Right lobe of liver (tissue), 6 donors: ENCODE data around the gene BRICD5. TPM values are rescaled to one million over a fixed set of nuclear protein-coding genes. Genes with fewer than 3 reads are reported as not detected.

Source experiments
- ATAC-seq, 4 donors: fragments of 200-7000 bp; cut with Tn5 transposase; one replicate each; pipeline ENCODE4 v1.9.1; 2020; ENCODE audit warnings: mild to moderate bottlenecking in 4 of 4, moderate library complexity in 4 of 4
- DNase-seq, 3 donors: peaks; one replicate each; pipeline ENCODE4 v3.0.0-alpha.2; 2020
- H3K27ac ChIP-seq, 3 donors: fragments of 200-600 bp; one replicate each; pipeline ENCODE4 v1.8.0; 2022
- H3K27me3 ChIP-seq, 2 donors: fragments of 200-600 bp; one replicate each; pipeline ENCODE4 v1.8.0; 2022
- H3K36me3 ChIP-seq, 4 donors: fragments of 200-600 bp; sonication (generic) in 1 of 4; one replicate each; pipeline versions ENCODE4 v1.5.1 to v1.8.0; 2017 to 2022; ENCODE audit warnings: control low read depth in 1 of 4
- H3K4me1 ChIP-seq, 4 donors: fragments of 200-600 bp; sonication (generic) in 1 of 4; one replicate each; pipeline versions ENCODE4 v1.5.1 to v1.8.0; 2017 to 2022; ENCODE audit warnings: control low read depth in 1 of 4
- H3K4me3 ChIP-seq, 3 donors: fragments of 200-600 bp; one replicate each; pipeline ENCODE4 v1.8.0; 2022
- H3K9me3 ChIP-seq, 4 donors: fragments of 200-600 bp; sonication (generic) in 1 of 4; one replicate each; pipeline versions ENCODE4 v1.5.1 to v1.8.0; 2017 to 2022; ENCODE audit warnings: control low read depth in 1 of 4
- POLR2A ChIP-seq: fragments of 450-650 bp; IDR thresholded peaks from one replicate; pipeline ENCODE4 v1.6.1; 2017; ENCODE audit warnings: antibody characterized with exemption, mild to moderate bottlenecking
- WGBS: methylation state at CpG from one replicate; pipeline ENCODE4 v1.1.6; 2018; ENCODE audit warnings: low coverage, low lambda C conversion rate; ENCODE audit not compliant: insufficient coverage; ENCODE audit errors: missing lambda C conversion rate; 5-methylcytosine and 5-hydroxymethylcytosine counted together
- intact Hi-C, 2 donors: fragments of 100-400 bp; cut with DNase I; formaldehyde crosslinking; loops; one replicate each; pipeline versions ENCODE4 v1.11.2 to v1.14.1; 2022
- total RNA-seq, 6 experiments: library from RNA; depleted of rRNA in 2 of 6; stranded (reverse); fragments of >200 nt in 2 of 6; fragmentation: NEBNext Ultra II Directional in 3 of 6; extraction: Animal tissue kit (Norgen Biotek cat#: 25700) in 3 of 6; gene quantifications; one replicate each; pipeline versions ENCODE4 v1.1.0 to v1.2.4, GENCODE V29; 2016 to 2023
- TF ChIP-seq, protein P1 (sequence below), 4 donors: fragments of 200-600 bp in 3 of 4; fragments of 450-650 bp in 1 of 4; IDR thresholded peaks; one replicate each; pipeline versions ENCODE4 v1.5.1 to v1.8.0; 2016 to 2022; ENCODE audit warnings: antibody characterized with exemption in 4 of 4, mild to moderate bottlenecking in 2 of 4
- donor health status: DM: no; HTN: yes; CAD: no.
- donor health status: DM: no; HTN: no; CAD: no.
- donor health status: DM: no; HTN: no; CAD: no.
- donor health status: DM: no; HTN: yes; CAD: no.
- donor health status: DM: no; HTN: yes; CAD: no.

BRICD5 gene
- total RNA-seq, 6 experiments from 2014 or later: 0.74 to 3.7 (median 2.0) TPM

DNA sequence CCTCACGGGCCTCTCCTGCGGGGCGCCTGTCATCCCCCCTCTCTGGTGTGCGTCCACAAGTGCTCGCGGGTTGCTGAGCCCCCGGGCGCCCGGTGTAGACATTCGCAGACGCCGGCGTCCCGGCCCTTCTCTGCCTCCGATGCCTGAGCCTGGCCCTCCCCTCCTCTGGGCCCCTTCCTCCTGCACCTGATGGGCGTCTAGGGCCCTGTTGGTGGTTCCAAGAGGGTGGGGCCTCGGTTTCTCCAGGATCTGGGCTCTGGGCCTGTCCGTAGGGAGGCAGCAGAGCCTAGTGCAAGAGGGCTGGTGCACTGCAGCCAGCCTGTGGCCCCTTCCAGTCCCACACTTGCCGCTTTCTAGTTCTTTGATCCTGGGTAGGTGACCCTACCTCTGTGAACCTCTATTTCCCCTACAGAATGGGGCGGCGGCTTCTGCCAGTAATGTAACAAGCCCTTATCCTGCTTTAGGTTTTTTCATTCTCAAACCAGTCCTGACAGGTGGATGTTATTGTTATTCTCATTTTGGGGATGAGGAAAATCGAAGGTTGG is 13.4 kb upstream of the BRICD5 start:
- DNase-seq: peak; percentile 63 to 75 (median 72)
- intact Hi-C loops: no loop called here
- peak; percentile 43 to 67 (median 60) for ATAC-seq
- Histone ChIP-seq H3K36me3 (peaks cover 0 to 9% (median 0%) of the 10 kb centered on the region in 4 donors), H3K27me3 (no peaks in the 10 kb centered on the region), H3K9me3 (no peaks in the 10 kb centered on the region), H3K4me3 (peak overlapping the region; percentile 97 to 99 (median 98)), H3K27ac (peak overlapping the region; percentile 68 to 86 (median 75)), H3K4me1 (peaks cover 0 to 29% (median 15%) of the 10 kb centered on the region in 4 donors)
- no peak for TF ChIP-seq POLR2A
- TF ChIP-seq, protein P1, sequence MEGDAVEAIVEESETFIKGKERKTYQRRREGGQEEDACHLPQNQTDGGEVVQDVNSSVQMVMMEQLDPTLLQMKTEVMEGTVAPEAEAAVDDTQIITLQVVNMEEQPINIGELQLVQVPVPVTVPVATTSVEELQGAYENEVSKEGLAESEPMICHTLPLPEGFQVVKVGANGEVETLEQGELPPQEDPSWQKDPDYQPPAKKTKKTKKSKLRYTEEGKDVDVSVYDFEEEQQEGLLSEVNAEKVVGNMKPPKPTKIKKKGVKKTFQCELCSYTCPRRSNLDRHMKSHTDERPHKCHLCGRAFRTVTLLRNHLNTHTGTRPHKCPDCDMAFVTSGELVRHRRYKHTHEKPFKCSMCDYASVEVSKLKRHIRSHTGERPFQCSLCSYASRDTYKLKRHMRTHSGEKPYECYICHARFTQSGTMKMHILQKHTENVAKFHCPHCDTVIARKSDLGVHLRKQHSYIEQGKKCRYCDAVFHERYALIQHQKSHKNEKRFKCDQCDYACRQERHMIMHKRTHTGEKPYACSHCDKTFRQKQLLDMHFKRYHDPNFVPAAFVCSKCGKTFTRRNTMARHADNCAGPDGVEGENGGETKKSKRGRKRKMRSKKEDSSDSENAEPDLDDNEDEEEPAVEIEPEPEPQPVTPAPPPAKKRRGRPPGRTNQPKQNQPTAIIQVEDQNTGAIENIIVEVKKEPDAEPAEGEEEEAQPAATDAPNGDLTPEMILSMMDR (IDR thresholded peaks at IDR 0.05): peak in 3 of 4 donors; percentile 19 to 44 (median 22)
- 30% methylated on average over 4 of the region's 22 CpGs for WGBS

DNA sequence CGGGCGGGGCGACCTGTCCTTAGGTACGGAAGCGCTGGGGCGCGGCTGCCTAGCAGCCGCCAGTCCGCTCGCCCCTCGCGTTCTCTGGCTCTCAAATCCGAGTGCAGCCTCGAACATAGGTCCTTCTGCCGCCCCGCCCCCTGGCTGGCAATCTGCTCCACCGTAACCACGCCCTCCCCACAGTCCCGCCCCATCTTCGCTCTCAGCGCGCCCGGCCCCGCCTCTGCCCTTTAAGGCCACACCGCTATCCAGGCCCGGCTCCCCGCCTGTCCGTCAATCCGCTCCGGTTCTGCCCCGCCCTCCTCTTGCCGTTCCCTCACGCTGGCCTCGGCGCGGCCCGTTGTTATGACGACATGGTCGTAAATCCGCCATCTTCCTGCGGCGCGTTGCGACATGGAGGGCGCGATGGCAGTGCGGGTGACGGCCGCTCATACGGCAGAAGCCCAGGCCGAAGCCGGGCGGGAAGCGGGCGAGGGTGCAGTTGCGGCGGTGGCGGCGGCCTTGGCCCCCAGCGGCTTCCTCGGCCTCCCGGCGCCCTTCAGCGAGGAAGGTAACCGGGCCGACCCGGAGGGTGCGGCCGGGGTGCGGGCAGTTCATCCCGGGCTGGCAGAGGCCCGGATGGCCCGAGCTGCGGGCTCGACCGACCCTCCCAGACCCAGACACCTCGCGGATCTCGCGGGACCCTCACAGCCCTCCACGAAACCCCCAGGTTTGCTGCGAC is 12.7 kb upstream of the BRICD5 start, which contains the start of gene E4F1:
TSS of gene E4F1 (plus strand) at position 371 of the 721 bp plus-strand sequence. CDS start at position 394, 23 bp downstream.
- peak; percentile 100 for DNase-seq
- peak; percentile 91 for TF ChIP-seq POLR2A
- TF ChIP-seq, protein P1 (IDR thresholded peaks at IDR 0.05): no peak
- Histone ChIP-seq H3K36me3 (peaks cover 0 to 3% (median 0%) of the 10 kb centered on the region in 4 donors), H3K4me1 (peaks cover 0 to 29% (median 15%) of the 10 kb centered on the region in 4 donors), H3K27ac (peak within 1 kb of the TSS; percentile 68 to 86 (median 75)), H3K9me3 (no peaks in the 10 kb centered on the region), H3K4me3 (peak within 1 kb of the TSS; percentile 97 to 99 (median 98)), H3K27me3 (no peaks in the 10 kb centered on the region)
- under 1% methylated on average over 24 of the region's 82 CpGs for WGBS
- peak; percentile 95 to 98 (median 96) for ATAC-seq
- intact Hi-C loops: no loop called here

DNA sequence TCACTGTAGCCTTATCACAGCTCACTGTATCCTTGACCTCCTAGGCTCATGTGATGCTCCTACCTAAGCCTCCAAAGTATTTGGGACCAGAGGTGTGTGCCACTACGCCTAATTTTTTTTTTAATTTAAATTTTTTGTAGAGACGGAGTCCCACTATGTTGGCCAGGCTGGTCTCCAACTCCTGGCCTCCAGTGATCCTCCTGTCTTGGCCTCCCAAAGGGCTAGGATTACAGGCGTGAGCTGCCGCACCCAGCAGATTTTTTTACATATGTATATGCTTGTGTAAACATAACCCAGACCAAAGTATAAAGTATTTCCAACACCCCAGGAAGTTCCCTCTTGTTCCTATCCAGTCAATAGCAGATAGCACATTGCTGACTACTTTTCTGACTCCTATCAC is 5.7 kb upstream of the BRICD5 start:
- no peak overlapping the region for H3K4me3 ChIP-seq
- H3K4me1 ChIP-seq: peaks cover 0 to 19% (median 9%) of the 10 kb centered on the region in 4 donors
- H3K36me3 ChIP-seq: no peaks in the 10 kb centered on the region
- H3K9me3 ChIP-seq: no peaks in the 10 kb centered on the region
- no peak overlapping the region for H3K27ac ChIP-seq
- DNase-seq (no peak), ATAC-seq (no peak)
- intact Hi-C loops: no loop called here
- WGBS: 80% methylated on average over 2 of the region's 4 CpGs
- H3K27me3 ChIP-seq: no peaks in the 10 kb centered on the region
- TF ChIP-seq, protein P1 (IDR thresholded peaks at IDR 0.05): no peak
- TF ChIP-seq POLR2A: no peak

DNA sequence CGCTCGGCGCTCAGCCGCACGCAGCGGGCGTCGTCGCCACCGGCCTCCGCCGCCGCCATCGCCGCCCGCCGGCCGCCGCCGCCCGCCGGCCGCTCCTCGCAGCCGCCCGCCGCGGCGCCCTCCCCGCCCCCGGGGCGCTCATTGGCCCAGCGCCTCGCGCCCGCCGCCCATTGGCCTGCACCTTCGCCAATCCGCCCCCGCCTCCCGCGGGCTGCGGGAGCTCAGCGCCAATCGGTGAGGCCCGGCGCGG is 4.0 kb upstream of the BRICD5 start, which contains the start of gene PGP:
TSS of gene PGP (minus strand) at position 122 of the 250 bp plus-strand sequence. CDS start at position 59, 63 bp downstream.
- ATAC-seq: peak in 3 of 4 donors; percentile 89 to 93 (median 93)
- Histone ChIP-seq H3K27me3 (no peaks in the 10 kb centered on the region), H3K9me3 (no peaks in the 10 kb centered on the region), H3K36me3 (no peaks in the 10 kb centered on the region), H3K4me1 (peaks cover 0 to 19% (median 9%) of the 10 kb centered on the region in 4 donors), H3K27ac (peak within 1 kb of the TSS; percentile 82 to 83 (median 82)), H3K4me3 (peak within 1 kb of the TSS; percentile 60 to 76 (median 63))
- no peak for DNase-seq
- intact Hi-C loops: no loop called here
- no peak for TF ChIP-seq POLR2A
- TF ChIP-seq, protein P1 (IDR thresholded peaks at IDR 0.05): no peak
- WGBS: no CpG with 5 or more reads among the region's 48 CpGs
